Stimulated activated naive CD8-positive, alpha-beta T cell treated with anti-CD3 and anti-CD28 coated beads, Interleukin-15, Interleukin-2, amounts not matched to agents 100 ng/mL and 50 ng/mL, for 24 hours (primary cell): ENCODE data around the gene JAKMIP2.
"Not testable (repeated sequence)": the region's sequence is repeated elsewhere in the genome, so short reads cannot be mapped to it uniquely, and the experiment has no call there.

Experiments
- H3K27ac Mint-ChIP-seq: one replicate; pipeline ENCODE4 v1.8.0; 2021; ENCODE audit warnings: mild to moderate bottlenecking, mixed read lengths
- H3K27me3 Mint-ChIP-seq: one replicate; pipeline ENCODE4 v1.8.0; 2021; ENCODE audit warnings: mixed read lengths
- H3K36me3 Mint-ChIP-seq: one replicate; pipeline ENCODE4 v1.8.0; 2021; ENCODE audit warnings: low read depth, mixed read lengths
- H3K4me1 Mint-ChIP-seq: one replicate; pipeline ENCODE4 v1.8.0; 2021; ENCODE audit warnings: low read depth, mixed read lengths
- H3K4me3 Mint-ChIP-seq: one replicate; pipeline ENCODE4 v1.8.0; 2021; ENCODE audit warnings: mild to moderate bottlenecking, mixed read lengths
- H3K9me3 Mint-ChIP-seq: one replicate; pipeline ENCODE4 v1.8.0; 2021; ENCODE audit warnings: mixed read lengths

JAKMIP2 gene

DNA sequence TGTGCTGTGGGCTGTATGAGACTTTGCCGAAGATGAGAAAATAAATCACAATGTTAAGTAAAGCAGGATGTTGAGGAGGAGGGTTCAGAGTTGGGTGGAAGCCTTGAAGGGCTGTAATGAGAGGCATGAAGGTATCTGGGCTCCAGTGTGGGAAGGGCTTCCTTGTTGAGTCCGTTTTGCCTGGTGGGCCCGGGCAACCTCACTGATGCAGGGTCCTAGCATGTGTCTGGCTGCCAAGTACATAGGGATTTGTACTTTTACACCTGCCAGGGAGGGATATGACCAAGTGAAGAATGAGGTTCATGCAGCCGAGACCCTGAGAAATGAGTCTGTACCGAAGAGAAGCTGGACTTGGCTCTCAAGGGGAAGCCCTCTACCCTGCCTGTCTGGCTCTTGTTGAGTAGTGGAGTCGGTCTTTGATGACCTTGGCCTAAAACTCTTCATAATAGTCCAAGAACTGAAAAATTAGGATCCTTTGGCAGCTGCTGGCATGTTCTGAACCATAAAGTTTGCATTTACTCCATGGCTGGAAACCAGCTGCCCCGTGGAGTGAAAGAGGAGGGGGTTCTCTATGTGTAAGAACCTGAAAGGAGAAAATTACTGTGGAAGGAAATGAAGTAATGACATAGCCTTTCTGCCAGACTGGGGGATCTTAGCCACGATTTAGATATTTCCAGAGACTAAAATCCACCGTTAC is 213.7 kb downstream of the JAKMIP2 start:
- no peak overlapping the region for H3K4me3 Mint-ChIP-seq
- no peaks in the 10 kb centered on the region for H3K36me3 Mint-ChIP-seq
- H3K27me3 Mint-ChIP-seq: peaks cover 9% of the 10 kb centered on the region
- no peaks in the 10 kb centered on the region for H3K4me1 Mint-ChIP-seq
- H3K27ac Mint-ChIP-seq: no peak overlapping the region
- no peaks in the 10 kb centered on the region for H3K9me3 Mint-ChIP-seq

DNA sequence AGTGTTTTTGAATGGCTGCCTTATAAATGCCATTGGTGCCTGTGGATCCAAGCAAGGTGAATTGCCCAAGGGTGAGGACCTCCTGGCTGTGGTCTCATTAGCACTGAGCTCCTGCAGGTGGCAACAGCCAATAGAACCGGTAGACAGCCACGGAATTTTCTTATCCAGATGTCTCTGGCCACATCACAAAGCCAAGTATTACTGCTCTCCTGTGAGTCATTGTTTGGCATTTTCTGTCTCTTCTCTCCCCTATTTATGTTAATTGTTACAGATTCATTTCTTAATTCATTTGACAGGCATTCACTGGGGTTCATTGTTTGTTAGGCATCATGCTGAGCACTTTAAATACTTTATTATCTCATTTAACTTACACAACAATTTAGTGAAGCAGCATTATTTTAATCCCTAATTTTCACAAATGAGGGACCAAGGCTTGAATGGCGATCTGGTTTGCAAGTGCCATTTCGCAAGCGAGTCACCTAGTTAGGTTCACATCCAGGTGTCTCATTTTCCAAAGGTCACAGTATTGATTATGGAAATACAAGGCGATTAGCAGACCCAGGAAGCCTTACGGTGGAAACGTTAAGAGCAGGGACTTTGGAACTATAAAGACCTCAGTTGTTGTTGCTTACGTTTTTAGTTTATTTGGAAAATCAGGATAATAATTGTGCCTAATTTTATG is 214.5 kb downstream of the JAKMIP2 start:
- no peaks in the 10 kb centered on the region for H3K36me3 Mint-ChIP-seq
- no peaks in the 10 kb centered on the region for H3K9me3 Mint-ChIP-seq
- no peak overlapping the region for H3K4me3 Mint-ChIP-seq
- H3K4me1 Mint-ChIP-seq: no peaks in the 10 kb centered on the region
- no peak overlapping the region for H3K27ac Mint-ChIP-seq
- H3K27me3 Mint-ChIP-seq: peaks cover 9% of the 10 kb centered on the region

DNA sequence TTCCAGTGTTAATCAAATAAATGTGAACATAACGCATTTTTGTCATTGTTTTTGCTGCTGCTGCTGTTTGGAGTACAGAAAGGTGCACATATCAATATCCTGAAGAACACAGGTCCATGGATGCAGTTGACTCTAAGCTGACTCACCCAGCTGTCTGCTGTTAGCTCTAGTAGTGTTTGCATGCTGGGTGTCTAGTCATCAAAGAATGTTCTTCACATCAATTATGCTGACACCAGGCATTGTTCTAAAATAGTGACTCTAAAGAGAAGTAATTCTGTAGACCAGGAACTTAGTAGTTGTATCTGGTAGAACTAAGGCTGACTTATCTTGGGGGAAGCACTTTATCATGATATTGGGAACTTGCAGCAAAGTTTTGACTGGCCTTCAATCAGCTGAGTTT is 217.0 kb downstream of the JAKMIP2 start:
- Mint-ChIP-seq H3K9me3 (no peaks in the 10 kb centered on the region), H3K36me3 (no peaks in the 10 kb centered on the region), H3K27ac (no peak overlapping the region), H3K4me1 (no peaks in the 10 kb centered on the region), H3K27me3 (peaks cover 12% of the 10 kb centered on the region), H3K4me3 (no peak overlapping the region)

DNA sequence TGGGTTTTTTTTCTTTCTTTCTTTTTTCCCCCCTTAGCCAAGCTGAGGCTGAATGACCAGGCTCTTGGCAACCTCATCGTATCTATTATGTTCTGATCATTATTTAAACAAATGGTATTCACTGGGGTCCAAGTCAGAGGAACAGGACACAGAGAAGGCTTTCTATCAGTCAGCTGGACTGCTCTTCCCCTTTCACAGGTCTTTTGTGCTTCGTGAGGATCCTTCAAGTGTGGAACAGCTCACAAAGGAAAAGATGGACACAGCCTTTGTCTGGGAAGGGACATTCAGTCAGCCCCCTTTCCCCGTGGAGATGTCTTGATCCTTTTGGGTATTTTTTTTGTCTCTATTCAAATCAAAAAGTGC is 218.4 kb downstream of the JAKMIP2 start:
- Mint-ChIP-seq H3K4me3 (no peak overlapping the region), H3K4me1 (no peaks in the 10 kb centered on the region), H3K27ac (no peak overlapping the region), H3K27me3 (peaks cover 12% of the 10 kb centered on the region), H3K36me3 (no peaks in the 10 kb centered on the region), H3K9me3 (no peaks in the 10 kb centered on the region)

DNA sequence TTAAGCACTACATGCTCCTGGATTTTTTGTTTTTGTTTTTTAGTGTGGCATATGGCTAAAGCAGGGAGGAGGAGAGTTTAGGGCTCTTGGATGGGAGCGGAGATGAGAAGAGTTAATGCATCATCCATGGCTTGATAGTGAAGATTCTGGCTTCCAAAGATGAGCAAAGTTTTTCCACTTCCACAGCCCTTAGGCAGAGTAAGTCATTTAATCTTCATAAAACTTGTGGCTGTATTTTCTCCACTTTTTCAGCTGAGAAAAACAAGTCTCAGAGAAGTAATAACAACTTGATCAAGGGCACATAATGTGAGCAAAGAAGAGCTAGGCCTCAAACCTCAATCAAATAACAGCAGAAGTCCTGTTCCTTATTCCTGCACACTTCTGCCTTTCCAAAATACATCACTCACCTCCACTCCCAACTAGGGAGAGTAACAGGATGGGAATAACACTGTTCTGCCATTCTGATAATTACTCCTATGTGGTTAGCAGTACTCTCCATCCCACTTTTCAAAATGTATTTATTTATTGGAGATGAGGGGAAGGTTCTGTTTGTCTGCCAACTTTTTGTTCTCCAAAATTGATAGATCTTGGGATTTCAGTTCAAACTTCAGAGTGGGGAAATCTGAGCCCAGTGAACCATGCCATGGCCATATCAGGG is 218.9 kb downstream of the JAKMIP2 start:
- H3K36me3 Mint-ChIP-seq: no peaks in the 10 kb centered on the region
- H3K27ac Mint-ChIP-seq: no peak overlapping the region
- no peaks in the 10 kb centered on the region for H3K9me3 Mint-ChIP-seq
- no peaks in the 10 kb centered on the region for H3K4me1 Mint-ChIP-seq
- H3K4me3 Mint-ChIP-seq: no peak overlapping the region
- H3K27me3 Mint-ChIP-seq: peaks cover 15% of the 10 kb centered on the region

DNA sequence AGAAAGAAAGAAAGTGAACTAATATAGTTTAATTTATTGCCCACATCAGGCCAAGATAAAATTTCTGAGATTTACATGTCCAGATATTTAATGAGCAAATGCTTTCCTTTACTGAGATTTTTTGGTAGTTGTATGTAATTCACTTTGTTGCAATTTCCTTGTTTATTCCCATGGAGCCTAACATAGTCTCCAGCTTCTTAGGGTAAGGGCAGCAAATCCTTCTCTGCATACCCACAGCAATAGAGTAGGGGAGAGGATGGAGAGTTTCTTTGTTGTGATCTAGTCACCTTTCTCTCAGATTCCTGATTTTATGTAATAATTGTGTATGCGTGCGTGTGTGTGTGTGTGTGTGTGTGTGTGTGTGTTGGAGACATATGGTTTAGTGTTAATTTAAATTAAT is 221.1 kb downstream of the JAKMIP2 start:
- Mint-ChIP-seq H3K27ac (no peak overlapping the region), H3K4me1 (no peaks in the 10 kb centered on the region), H3K27me3 (peaks cover 15% of the 10 kb centered on the region), H3K4me3 (no peak overlapping the region), H3K9me3 (no peaks in the 10 kb centered on the region), H3K36me3 (no peaks in the 10 kb centered on the region)

DNA sequence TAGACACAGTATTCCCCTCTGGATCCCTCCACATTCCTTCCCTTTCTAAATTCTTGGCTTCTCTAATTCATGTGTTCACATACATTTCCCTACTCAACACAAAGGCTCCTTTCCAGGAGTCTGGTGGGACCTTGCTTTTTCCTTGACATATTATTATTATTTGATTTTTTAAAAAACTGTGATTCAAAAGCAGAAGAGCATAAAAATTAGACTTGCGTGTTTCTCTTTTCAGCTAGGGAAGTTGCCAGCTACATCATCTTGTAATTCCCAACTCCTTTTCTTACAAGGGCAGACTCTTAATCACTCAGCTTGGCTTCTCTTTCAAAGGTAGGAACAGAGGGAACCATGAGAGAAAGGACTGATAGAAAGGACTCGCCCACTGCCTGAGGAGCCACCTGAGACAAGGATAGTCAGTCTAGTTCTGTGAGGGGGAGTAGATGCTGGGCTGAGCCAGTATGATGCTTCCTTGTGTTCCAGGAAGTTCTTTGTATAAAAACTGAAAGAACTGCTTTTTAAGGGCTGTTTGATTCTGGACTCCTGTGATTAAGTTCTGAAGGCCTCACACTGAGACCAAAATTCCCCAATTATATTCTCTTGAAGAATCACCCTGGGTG is 221.7 kb downstream of the JAKMIP2 start:
- no peaks in the 10 kb centered on the region for H3K9me3 Mint-ChIP-seq
- no peaks in the 10 kb centered on the region for H3K4me1 Mint-ChIP-seq
- no peak overlapping the region for H3K27ac Mint-ChIP-seq
- H3K36me3 Mint-ChIP-seq: no peaks in the 10 kb centered on the region
- peaks cover 14% of the 10 kb centered on the region for H3K27me3 Mint-ChIP-seq
- no peak overlapping the region for H3K4me3 Mint-ChIP-seq

DNA sequence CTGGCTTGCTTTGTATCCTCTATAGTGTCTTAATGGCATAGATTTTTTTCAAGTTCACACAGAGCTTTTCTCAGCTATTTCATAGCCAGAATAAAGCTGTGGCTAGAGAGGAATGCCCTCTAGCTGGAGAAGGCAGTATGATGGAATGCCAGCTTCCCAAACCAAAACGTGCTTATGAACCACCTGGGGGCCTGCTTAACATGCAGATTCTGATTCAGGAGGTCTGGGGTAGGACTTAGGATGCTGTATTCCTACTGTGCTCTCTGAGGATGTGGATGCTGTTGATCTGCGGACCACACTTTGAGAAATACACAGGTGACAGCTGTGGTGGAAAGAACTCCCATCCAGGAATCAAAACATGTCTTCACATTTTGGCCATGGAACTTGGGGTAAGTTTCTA is 222.8 kb downstream of the JAKMIP2 start:
- Mint-ChIP-seq H3K27ac (no peak overlapping the region), H3K9me3 (no peaks in the 10 kb centered on the region), H3K4me3 (no peak overlapping the region), H3K4me1 (no peaks in the 10 kb centered on the region), H3K36me3 (no peaks in the 10 kb centered on the region), H3K27me3 (peaks cover 13% of the 10 kb centered on the region)

DNA sequence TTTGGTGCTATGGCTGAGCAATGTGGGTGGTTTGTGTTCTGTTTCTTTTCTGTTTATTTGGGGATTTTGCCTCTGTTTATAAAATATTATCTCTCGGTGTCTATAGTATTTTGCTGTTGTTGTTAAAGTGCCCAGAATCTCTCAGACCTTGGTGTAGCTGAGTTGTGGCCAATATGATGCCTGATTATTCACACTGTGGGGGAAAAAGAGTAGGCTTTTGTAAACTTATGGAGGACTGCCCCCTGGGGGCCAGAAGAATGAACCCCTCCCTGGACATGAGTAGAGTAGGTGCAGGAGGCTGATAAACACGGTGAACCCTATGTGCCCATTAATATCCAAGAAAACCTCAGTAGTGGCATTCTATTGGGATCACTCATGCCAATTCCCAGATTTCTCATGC is 223.7 kb downstream of the JAKMIP2 start:
- Mint-ChIP-seq H3K4me1 (no peaks in the 10 kb centered on the region), H3K9me3 (no peaks in the 10 kb centered on the region), H3K36me3 (no peaks in the 10 kb centered on the region), H3K27me3 (peaks cover 13% of the 10 kb centered on the region), H3K27ac (no peak overlapping the region), H3K4me3 (no peak overlapping the region)

DNA sequence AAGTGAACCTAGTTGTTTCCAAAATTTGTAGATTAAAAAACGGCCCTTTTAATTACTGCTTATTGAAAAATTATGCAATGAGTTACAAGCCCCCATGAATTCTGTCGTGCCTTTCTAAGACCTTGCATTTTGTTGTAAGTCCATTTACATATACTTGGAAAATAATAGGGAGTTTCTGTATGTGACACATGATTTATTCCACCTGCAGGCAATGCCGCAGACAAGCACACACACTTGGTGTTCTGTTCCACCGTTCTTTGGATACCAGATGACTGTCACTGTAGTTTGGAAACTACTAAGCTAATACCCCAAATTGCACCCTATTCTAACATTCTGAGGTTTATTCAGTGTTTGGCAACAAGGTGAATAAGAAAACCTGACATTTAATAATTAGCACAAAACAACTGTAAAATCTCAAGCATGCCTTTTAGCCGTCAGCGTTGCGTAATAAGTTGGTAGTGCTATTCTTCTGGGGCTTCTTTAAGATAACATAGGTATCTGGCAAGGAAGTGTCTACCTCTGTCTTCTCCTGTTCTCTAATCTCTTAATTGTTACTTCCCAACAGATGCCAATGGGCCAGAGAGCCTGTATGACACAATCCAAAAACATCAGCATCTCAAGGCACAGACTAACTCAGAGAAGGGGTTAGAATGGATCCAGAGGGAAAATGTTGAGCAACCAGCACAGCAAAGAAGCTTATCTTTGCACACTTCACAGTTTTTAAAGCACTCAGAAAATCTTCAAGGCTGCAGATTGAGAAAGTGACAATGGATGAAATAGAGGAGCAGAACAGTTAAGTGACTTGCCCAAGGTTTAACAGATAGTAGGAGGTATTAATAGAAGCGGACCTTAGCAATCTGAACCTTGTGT is 224.4 kb downstream of the JAKMIP2 start:
- no peak overlapping the region for H3K27ac Mint-ChIP-seq
- H3K36me3 Mint-ChIP-seq: no peaks in the 10 kb centered on the region
- no peak overlapping the region for H3K4me3 Mint-ChIP-seq
- H3K4me1 Mint-ChIP-seq: no peaks in the 10 kb centered on the region
- H3K27me3 Mint-ChIP-seq: peaks cover 13% of the 10 kb centered on the region
- no peaks in the 10 kb centered on the region for H3K9me3 Mint-ChIP-seq

DNA sequence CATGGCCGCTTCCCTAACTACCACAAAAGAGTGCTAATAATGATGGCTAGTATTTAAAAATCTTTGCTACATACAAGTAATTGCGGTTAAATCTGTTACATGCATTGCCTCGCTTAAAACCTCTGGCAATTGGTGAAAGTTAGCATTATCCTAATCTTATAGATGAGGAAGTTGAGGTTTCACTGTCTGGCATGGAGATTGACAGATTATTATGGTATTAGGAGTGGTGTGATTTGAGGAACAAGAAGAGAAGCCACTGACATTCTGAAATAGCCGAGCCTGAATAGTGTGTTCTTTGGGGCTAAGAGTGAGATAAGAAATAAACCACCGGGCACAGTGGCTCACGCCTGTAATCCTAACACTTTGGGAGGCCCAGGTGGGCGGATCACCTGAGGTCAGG is 227.4 kb downstream of the JAKMIP2 start:
- Mint-ChIP-seq H3K27me3 (peaks cover 11% of the 10 kb centered on the region), H3K27ac (no peak overlapping the region), H3K4me3 (no peak overlapping the region), H3K36me3 (no peaks in the 10 kb centered on the region), H3K4me1 (no peaks in the 10 kb centered on the region), H3K9me3 (no peaks in the 10 kb centered on the region)

DNA sequence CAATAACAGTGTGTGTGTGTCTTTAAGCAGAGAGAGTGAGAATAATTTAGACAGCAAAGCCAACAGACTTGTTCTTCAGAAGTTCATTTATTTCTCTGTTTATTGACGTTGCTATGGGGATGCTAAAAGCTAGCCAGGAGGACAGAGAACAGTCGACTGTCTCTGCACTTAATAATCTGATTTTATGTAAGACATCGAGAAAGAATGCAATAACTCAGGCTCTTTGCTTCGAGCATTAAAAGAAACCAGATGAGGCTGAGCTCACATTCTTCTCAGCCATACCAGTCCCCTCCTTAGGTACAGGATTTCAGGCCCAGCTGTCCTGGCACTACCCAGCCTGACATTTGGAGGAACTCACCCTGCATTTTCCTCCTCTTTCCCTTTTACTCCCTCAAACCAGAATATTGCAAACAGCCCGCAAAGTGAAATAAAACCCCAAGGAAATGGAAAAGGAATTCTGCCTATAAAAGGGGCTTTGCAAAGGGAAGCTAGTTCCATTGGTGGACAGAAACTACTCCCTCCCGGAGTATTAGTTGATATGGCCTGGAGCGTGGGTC is 228.2 kb downstream of the JAKMIP2 start:
- Mint-ChIP-seq H3K27ac (no peak overlapping the region), H3K27me3 (peaks cover 13% of the 10 kb centered on the region), H3K36me3 (no peaks in the 10 kb centered on the region), H3K4me3 (no peak overlapping the region), H3K4me1 (no peaks in the 10 kb centered on the region), H3K9me3 (no peaks in the 10 kb centered on the region)

DNA sequence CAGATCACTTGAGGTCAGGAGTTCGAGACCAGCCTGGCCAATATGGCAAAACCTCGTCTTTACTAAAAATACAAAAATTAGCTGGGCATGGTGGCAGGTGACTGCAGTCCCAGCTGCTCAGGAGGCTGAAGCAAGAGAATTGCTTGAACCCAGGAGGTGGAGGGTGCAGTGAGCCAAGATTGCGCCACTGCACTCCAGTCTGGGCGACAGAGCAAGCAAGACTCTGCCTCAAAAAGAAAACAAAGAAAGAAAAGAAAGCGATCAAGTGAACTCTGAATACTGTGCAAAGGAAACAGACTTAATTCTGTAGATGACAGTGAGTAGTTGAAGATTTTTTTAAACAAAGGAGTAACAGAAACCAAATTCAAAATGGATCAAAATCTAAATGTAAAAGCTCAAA is 228.7 kb downstream of the JAKMIP2 start:
- not testable (repeated sequence) for H3K4me3 Mint-ChIP-seq, H3K4me1 Mint-ChIP-seq, H3K27ac Mint-ChIP-seq, H3K9me3 Mint-ChIP-seq, H3K36me3 Mint-ChIP-seq
- peaks cover 13% of the 10 kb centered on the region for H3K27me3 Mint-ChIP-seq

DNA sequence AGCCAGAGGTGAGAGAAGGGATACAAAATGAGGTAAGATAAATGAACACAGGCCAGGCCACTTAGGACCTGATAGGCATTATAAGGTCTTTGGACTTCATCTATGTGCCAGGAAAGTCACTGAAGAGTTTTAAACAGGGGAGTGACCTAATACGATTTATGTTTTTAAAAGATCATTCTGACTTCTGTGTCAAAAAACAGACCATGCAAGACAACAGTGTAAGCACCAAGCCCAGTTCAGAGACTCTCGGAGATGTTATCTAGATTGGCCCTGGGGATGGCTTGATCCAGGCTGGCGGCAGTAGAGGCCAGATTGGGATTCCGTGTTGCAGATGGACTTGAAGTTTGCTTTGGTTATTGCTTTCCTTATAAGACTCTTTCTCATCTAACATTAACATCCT is 229.6 kb downstream of the JAKMIP2 start:
- Mint-ChIP-seq H3K36me3 (no peaks in the 10 kb centered on the region), H3K27ac (no peak overlapping the region), H3K4me3 (no peak overlapping the region), H3K9me3 (no peaks in the 10 kb centered on the region), H3K27me3 (peaks cover 11% of the 10 kb centered on the region), H3K4me1 (no peaks in the 10 kb centered on the region)
